Right lobe of liver (tissue), 4 donors: ENCODE results near the gene FRMPD4.

Experiments
- CTCF ChIP-seq, 4 donors: fragments of 200-600 bp in 3 of 4; fragments of 450-650 bp in 1 of 4; IDR thresholded peaks; one replicate each; pipeline versions ENCODE4 v1.5.1 to v1.8.0; 2016 to 2022; ENCODE audit warnings: antibody characterized with exemption in 4 of 4, mild to moderate bottlenecking in 2 of 4
- POLR2A ChIP-seq: fragments of 450-650 bp; IDR thresholded peaks from one replicate; pipeline ENCODE4 v1.6.1; 2017; ENCODE audit warnings: antibody characterized with exemption, mild to moderate bottlenecking
- donor health status: DM: no; HTN: no; CAD: no.
- donor health status: DM: no; HTN: no; CAD: no.
- donor health status: DM: no; HTN: yes; CAD: no.

GRCh38 chrX:12700745-12701144, 562.5 kb downstream of the FRMPD4 start:
- TF ChIP-seq POLR2A (no peak), CTCF (IDR thresholded peaks at IDR 0.05) (no peak)
